ENCODE measurements around the gene NPIPA1. TPM values are rescaled to one million over a fixed set of nuclear protein-coding genes. Genes with fewer than 3 reads are reported as not detected.
"Not testable (repeated sequence)": the region's sequence is repeated elsewhere in the genome, so short reads cannot be mapped to it uniquely, and the experiment has no call there.

The NPIPA1 gene
- total RNA-seq, 1 donor from 2014 or later = 103 TPM

GRCh38 chr16:14975418-14976194, 38.4 kb downstream of the NPIPA1 start:
- peak; percentile 20 for TF ChIP-seq CTCF (IDR thresholded peaks at IDR 0.05; ENCODE audit: unreplicated experiment)
- peak overlapping the region; percentile 94 for H3K4me3 Mint-ChIP-seq (ENCODE audit: unreplicated experiment)
- peak; percentile 28 for DNase-seq (ENCODE audit: low spot score)
- not testable (repeated sequence) for H3K4me1 Mint-ChIP-seq (ENCODE audit: unreplicated experiment); H3K27me3 Mint-ChIP-seq (ENCODE audit: unreplicated experiment); H3K9me3 Mint-ChIP-seq (ENCODE audit: unreplicated experiment); H3K36me3 Mint-ChIP-seq (ENCODE audit: low read depth, unreplicated experiment); H3K27ac Mint-ChIP-seq (ENCODE audit: unreplicated experiment)

- H3K27ac Mint-ChIP-seq (ENCODE audit: unreplicated experiment); H3K4me1 Mint-ChIP-seq (ENCODE audit: unreplicated experiment); H3K9me3 Mint-ChIP-seq (ENCODE audit: unreplicated experiment); H3K36me3 Mint-ChIP-seq (ENCODE audit: low read depth, unreplicated experiment); H3K27me3 Mint-ChIP-seq (ENCODE audit: unreplicated experiment); DNase-seq (ENCODE audit: low spot score): not testable (repeated sequence)
- H3K4me3 Mint-ChIP-seq (ENCODE audit: unreplicated experiment) = peak overlapping the region; percentile 19
These were observed 39.9 kb downstream of the NPIPA1 start for GRCh38 chr16:14976971-14977736.

- not testable (repeated sequence) for H3K4me1 Mint-ChIP-seq (ENCODE audit: unreplicated experiment); H3K4me3 Mint-ChIP-seq (ENCODE audit: unreplicated experiment); H3K36me3 Mint-ChIP-seq (ENCODE audit: low read depth, unreplicated experiment); H3K9me3 Mint-ChIP-seq (ENCODE audit: unreplicated experiment); DNase-seq (ENCODE audit: low spot score); H3K27ac Mint-ChIP-seq (ENCODE audit: unreplicated experiment); H3K27me3 Mint-ChIP-seq (ENCODE audit: unreplicated experiment)
These were observed 41.0 kb downstream of the NPIPA1 start for GRCh38 chr16:14978281-14978680.

DNA sequence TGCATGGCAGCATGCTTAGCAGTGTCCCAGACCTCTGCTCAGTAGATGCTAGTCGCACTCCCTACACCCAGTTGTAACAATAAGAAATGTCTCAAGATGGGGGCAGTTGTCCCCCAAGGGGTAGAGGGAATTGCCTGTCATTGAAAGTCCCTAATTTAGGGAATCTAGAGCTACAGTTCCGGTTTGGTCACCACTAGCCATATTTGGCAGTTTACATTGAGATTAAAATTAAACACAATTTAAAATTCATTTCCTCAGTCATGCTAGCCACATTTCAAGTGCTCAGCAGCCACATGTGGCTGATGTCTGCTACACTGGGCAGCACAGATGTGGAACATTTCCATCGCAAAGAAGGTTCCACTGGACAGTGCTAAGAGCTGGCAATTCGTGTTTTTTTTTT, 41.7 kb downstream of the NPIPA1 start:
- H3K27ac Mint-ChIP-seq (ENCODE audit: unreplicated experiment); H3K4me1 Mint-ChIP-seq (ENCODE audit: unreplicated experiment); H3K4me3 Mint-ChIP-seq (ENCODE audit: unreplicated experiment); H3K9me3 Mint-ChIP-seq (ENCODE audit: unreplicated experiment); H3K36me3 Mint-ChIP-seq (ENCODE audit: low read depth, unreplicated experiment); H3K27me3 Mint-ChIP-seq (ENCODE audit: unreplicated experiment); DNase-seq (ENCODE audit: low spot score): not testable (repeated sequence)

- not testable (repeated sequence) for H3K27ac Mint-ChIP-seq (ENCODE audit: unreplicated experiment); H3K9me3 Mint-ChIP-seq (ENCODE audit: unreplicated experiment); DNase-seq (ENCODE audit: low spot score); H3K36me3 Mint-ChIP-seq (ENCODE audit: low read depth, unreplicated experiment); H3K4me1 Mint-ChIP-seq (ENCODE audit: unreplicated experiment); H3K27me3 Mint-ChIP-seq (ENCODE audit: unreplicated experiment); H3K4me3 Mint-ChIP-seq (ENCODE audit: unreplicated experiment)
These were observed 44.0 kb downstream of the NPIPA1 start for GRCh38 chr16:14981234-14981633.

- not testable (repeated sequence) for H3K4me3 Mint-ChIP-seq (ENCODE audit: unreplicated experiment); H3K9me3 Mint-ChIP-seq (ENCODE audit: unreplicated experiment); H3K27ac Mint-ChIP-seq (ENCODE audit: unreplicated experiment); DNase-seq (ENCODE audit: low spot score); H3K4me1 Mint-ChIP-seq (ENCODE audit: unreplicated experiment); H3K27me3 Mint-ChIP-seq (ENCODE audit: unreplicated experiment); H3K36me3 Mint-ChIP-seq (ENCODE audit: low read depth, unreplicated experiment)
These were observed 45.3 kb downstream of the NPIPA1 start for GRCh38 chr16:14982521-14982920.

DNA sequence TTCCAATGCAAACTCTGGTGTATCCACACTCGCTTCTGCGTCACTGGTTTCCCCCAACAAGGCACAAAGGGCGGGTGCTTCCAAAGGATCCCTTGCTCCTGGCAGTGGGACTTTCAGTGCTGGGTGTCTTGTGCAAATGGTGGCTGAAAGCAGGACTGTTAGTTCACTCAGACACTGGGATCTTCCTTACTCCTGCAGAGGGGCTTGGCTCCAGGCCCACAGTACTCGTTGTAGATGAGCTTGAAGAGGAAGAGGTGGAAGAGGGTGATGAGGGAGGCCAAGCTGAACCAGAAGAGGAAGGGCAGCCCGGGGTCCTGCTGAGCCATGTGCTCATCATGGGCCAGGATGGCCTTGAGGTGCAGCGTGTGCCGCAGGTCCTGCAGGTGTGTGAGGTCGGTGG, 50.8 kb downstream of the NPIPA1 start:
- H3K4me3 Mint-ChIP-seq (ENCODE audit: unreplicated experiment); H3K4me1 Mint-ChIP-seq (ENCODE audit: unreplicated experiment); DNase-seq (ENCODE audit: low spot score); H3K9me3 Mint-ChIP-seq (ENCODE audit: unreplicated experiment); H3K27me3 Mint-ChIP-seq (ENCODE audit: unreplicated experiment): not testable (repeated sequence)
- H3K36me3 Mint-ChIP-seq (ENCODE audit: low read depth, unreplicated experiment) = peaks cover 13% of the 10 kb centered on the region
- peak overlapping the region; percentile 22 for H3K27ac Mint-ChIP-seq (ENCODE audit: unreplicated experiment)

DNA sequence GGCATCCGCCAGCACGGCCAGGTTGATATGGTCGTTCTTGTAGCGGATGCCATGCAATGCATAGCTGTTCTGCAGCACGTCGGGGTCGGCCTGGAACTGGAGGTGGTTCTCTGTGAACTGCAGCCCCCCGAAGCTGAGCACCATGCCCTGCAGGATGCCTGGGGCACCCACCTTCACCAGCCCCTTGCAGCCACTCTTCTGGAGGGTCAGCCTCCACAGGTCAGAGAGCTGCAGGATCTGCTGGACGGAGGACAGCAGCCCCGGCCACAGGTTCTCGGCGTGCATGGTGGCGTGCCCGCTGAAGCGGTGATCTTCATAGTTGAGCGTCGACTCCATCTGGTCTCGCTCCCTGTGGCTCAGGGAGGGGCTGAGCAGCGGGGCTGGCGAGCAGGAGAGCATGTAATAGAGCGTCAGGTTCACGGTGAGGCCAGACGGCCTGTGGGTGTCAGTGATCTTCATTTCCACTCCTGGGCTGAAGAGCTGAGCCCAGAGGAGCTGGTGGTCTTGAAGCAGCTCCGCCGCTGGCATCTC, 51.5 kb downstream of the NPIPA1 start:
- not testable (repeated sequence) for H3K27me3 Mint-ChIP-seq (ENCODE audit: unreplicated experiment); H3K4me1 Mint-ChIP-seq (ENCODE audit: unreplicated experiment); H3K9me3 Mint-ChIP-seq (ENCODE audit: unreplicated experiment); H3K4me3 Mint-ChIP-seq (ENCODE audit: unreplicated experiment); DNase-seq (ENCODE audit: low spot score); H3K27ac Mint-ChIP-seq (ENCODE audit: unreplicated experiment)
- peaks cover 13% of the 10 kb centered on the region for H3K36me3 Mint-ChIP-seq (ENCODE audit: low read depth, unreplicated experiment)

DNA sequence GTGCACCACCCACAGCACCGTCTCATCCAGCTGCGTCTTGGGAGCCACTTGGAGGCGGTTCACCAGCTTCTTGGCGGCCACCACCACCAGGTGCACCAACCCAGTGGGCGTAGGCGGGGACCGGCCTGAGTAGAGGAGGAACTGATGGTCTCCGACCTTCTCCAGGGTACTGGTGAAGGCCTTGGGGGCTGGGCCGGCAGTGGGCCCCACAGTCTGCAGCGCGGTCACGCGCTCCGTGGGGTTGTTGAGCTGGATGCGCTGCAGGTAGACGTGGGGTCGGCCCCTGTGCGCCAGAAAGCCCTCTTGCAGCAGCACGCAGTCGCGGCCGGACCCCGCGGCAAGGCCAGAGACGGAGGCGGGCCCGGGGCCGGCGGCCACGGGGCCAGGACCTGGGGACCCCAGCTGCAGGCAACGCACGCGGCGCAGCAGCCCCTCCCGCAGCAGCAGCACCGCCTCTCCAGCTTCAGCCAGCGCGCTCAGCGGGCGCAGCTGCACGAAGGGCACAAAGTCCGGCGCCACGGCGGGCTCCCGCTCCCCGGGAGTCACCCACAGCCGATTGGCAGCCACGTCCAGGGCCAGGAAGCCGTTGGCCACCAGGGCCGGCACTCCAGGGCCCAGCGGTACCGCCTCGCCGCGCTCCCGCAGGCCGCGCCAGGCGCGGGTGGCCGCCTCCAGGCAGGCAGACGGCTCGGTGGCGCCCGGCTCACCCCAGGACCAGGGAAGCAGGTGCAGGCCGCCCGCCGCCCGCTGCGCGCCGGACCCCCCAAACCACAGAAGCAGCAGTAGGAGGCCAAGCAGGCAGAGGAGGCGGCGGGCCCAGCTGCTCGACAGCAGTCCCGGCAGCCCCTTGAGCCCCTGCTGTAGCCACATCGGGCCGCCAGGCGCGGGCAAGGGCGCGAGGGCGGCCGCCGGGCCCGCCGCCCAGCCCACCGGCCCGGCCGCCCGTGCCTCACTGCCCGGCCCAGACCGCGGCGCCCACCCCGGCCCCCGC, 52.3 kb downstream of the NPIPA1 start:
- peaks cover 16% of the 10 kb centered on the region for H3K36me3 Mint-ChIP-seq (ENCODE audit: low read depth, unreplicated experiment)
- H3K27ac Mint-ChIP-seq (ENCODE audit: unreplicated experiment) = peak overlapping the region; percentile 28
- not testable (repeated sequence) for DNase-seq (ENCODE audit: low spot score); H3K4me1 Mint-ChIP-seq (ENCODE audit: unreplicated experiment); H3K4me3 Mint-ChIP-seq (ENCODE audit: unreplicated experiment); H3K9me3 Mint-ChIP-seq (ENCODE audit: unreplicated experiment); H3K27me3 Mint-ChIP-seq (ENCODE audit: unreplicated experiment)
